HepG2 (cell line): ENCODE data around the gene METTL26. TPM values are rescaled to one million over a fixed set of nuclear protein-coding genes. Genes with fewer than 3 reads are reported as not detected.
A peak's percentile ranks its signal among the peaks of the same experiment; 100 is the strongest.

Source experiments
- ATAC-seq: fragments of 200-7000 bp; cut with Tn5 transposase; 3 replicates; pipeline ENCODE4 v1.9.1; 2020; ENCODE audit warnings: mild to moderate bottlenecking, moderate library complexity
- BruUV-seq: library from RNA; stranded (reverse); fragments of 400-500 nt; replicated peaks from 2 replicates; lab custom pipeline; 2021; lab: Mats Ljungman, UMichigan
- CTCF ChIA-PET: fragments of 300-600 bp; formaldehyde crosslinking; extraction: SDS; loops from one replicate; lab custom pipeline; 2021; ENCODE audit warnings: low total read pairs, inconsistent platforms, low intra/inter-chr PET ratio; lab: Yijun Ruan, JAX
- POLR2A ChIA-PET: fragments of 350-600 bp; sonication (Branson Sonifier 250); formaldehyde crosslinking; loops from one replicate; lab custom pipeline; 2020; ENCODE audit warnings: antibody characterized with exemption, inconsistent platforms; lab: Yijun Ruan, JAX
- DNase-seq: peaks from one replicate; pipeline ENCODE4 v3.0.0-alpha.2; 2015; ENCODE audit warnings: low spot score
- FAIRE-seq: peaks from 3 replicates; lab custom pipeline; 2011; peaks lifted over from hg19 to GRCh38; lab: Jason Lieb, UNC
- H2AFZ ChIP-seq: one replicate; pipeline ENCODE4 v1.6.1; 2011; ENCODE audit warnings: low read length, inconsistent platforms
- H3K27ac ChIP-seq: fragments of 300-600 bp; 3 replicates; pipeline ENCODE4 v1.8.0; 2011; ENCODE audit warnings: mixed run types, mild to moderate bottlenecking, mixed read lengths, low read length, inconsistent platforms; ENCODE audit not compliant: insufficient read depth; ENCODE audit errors: extremely low read length
- H3K27me3 ChIP-seq, 2 experiments: fragments of 200-600 bp in 1 of 2; 2 replicates in 1 of 2; 3 replicates in 1 of 2; pipeline versions ENCODE4 v1.6.0 to v1.8.0; 2011; ENCODE audit warnings: low read length in 2 of 2, mild to moderate bottlenecking in 2 of 2, moderate library complexity in 2 of 2, inconsistent platforms in 1 of 2; ENCODE audit not compliant: insufficient read depth in 2 of 2, control insufficient read depth in 1 of 2
- H3K36me3 ChIP-seq, 2 experiments: fragments of 200-600 bp in 1 of 2; replicated peaks in 1 of 2; 2 replicates in 1 of 2; 3 replicates in 1 of 2; pipeline versions ENCODE4 v1.5.1 to v1.8.0; 2011; ENCODE audit warnings: low read length in 2 of 2, inconsistent platforms in 1 of 2; ENCODE audit not compliant: insufficient read depth in 2 of 2, control insufficient read depth in 1 of 2
- H3K4me1 ChIP-seq: 2 replicates; pipeline ENCODE4 v1.5.1; 2012; ENCODE audit warnings: low read length, inconsistent platforms; ENCODE audit not compliant: insufficient read depth
- H3K4me2 ChIP-seq: 2 replicates; pipeline ENCODE4 v1.6.0; 2011; ENCODE audit warnings: low read depth, low read length, inconsistent platforms
- H3K4me3 ChIP-seq, 3 experiments: fragments of 200-600 bp in 1 of 3; sonication (generic), shearing (Covaris generic) in 1 of 3; replicated peaks in 1 of 3; 2 replicates each; pipeline ENCODE4 v1.5.1; 2011 to 2016; ENCODE audit warnings: low read length in 3 of 3, inconsistent platforms in 2 of 3, low read depth in 2 of 3, mild to moderate bottlenecking in 2 of 3, control low read depth in 1 of 3, mixed read lengths in 1 of 3; ENCODE audit not compliant: insufficient read depth in 1 of 3
- H3K79me2 ChIP-seq: one replicate; pipeline ENCODE4 v1.6.1; 2011; ENCODE audit warnings: low read length, inconsistent platforms; ENCODE audit not compliant: insufficient read depth
- H3K9ac ChIP-seq: 2 replicates; pipeline ENCODE4 v1.6.0; 2011; ENCODE audit warnings: mild to moderate bottlenecking, low read depth, low read length, inconsistent platforms; ENCODE audit not compliant: insufficient read depth
- H3K9me3 ChIP-seq: 2 replicates; pipeline ENCODE4 v1.5.1; 2012; ENCODE audit warnings: mild to moderate bottlenecking, low read length
- H4K20me1 ChIP-seq: 2 replicates; pipeline ENCODE4 v1.6.0; 2011; ENCODE audit warnings: inconsistent platforms, mild to moderate bottlenecking, low read length, moderate library complexity; ENCODE audit not compliant: insufficient read depth
- GLMP ChIP-seq: sonication (generic); formaldehyde crosslinking; IDR thresholded peaks from 2 replicates; pipeline ENCODE4 v1.9.0; 2021; ENCODE audit warnings: missing genetic modification reagents, mild to moderate bottlenecking, borderline replicate concordance
- HNRNPL ChIP-seq: fragments of 200-400 bp; formaldehyde crosslinking; IDR thresholded peaks from 2 replicates; pipeline ENCODE4 v1.6.1; 2017; ENCODE audit warnings: mild to moderate bottlenecking, low read depth, low read length
- KDM5B ChIP-seq: sonication (generic); formaldehyde crosslinking; IDR thresholded peaks from 2 replicates; pipeline ENCODE4 v1.4.0; 2020; ENCODE audit warnings: missing genetic modification reagents, mild to moderate bottlenecking, borderline replicate concordance
- KLF12 ChIP-seq: sonication (generic); formaldehyde crosslinking; IDR thresholded peaks from 2 replicates; pipeline ENCODE4 v1.4.0; 2020; ENCODE audit warnings: missing genetic modification reagents, borderline replicate concordance
- MED13 ChIP-seq: sonication (generic); formaldehyde crosslinking; IDR thresholded peaks from 2 replicates; pipeline ENCODE4 v1.5.0; 2020; ENCODE audit warnings: missing genetic modification reagents
- PATZ1 ChIP-seq: sonication (generic); formaldehyde crosslinking; IDR thresholded peaks from 2 replicates; pipeline ENCODE4 v1.4.0; 2020; ENCODE audit warnings: missing genetic modification reagents
- POLR2G ChIP-seq: fragments of 200-400 bp; formaldehyde crosslinking; IDR thresholded peaks from 2 replicates; pipeline ENCODE4 v1.6.1; 2018; ENCODE audit warnings: mild to moderate bottlenecking, low read depth, low read length, moderate library complexity
- PRPF4 ChIP-seq: fragments of 200-400 bp; formaldehyde crosslinking; IDR thresholded peaks from 2 replicates; pipeline ENCODE4 v1.6.1; 2016; ENCODE audit warnings: low read length, low read depth; ENCODE audit not compliant: poor library complexity, severe bottlenecking
- REST ChIP-seq, 2 experiments: IDR thresholded peaks; 2 replicates each; pipeline ENCODE4 v1.6.1; 2011 to 2012; ENCODE audit warnings: low read length in 2 of 2, borderline replicate concordance in 1 of 2, low read depth in 1 of 2, mild to moderate bottlenecking in 1 of 2, moderate library complexity in 1 of 2
- SMAD3 ChIP-seq: sonication (generic); formaldehyde crosslinking; IDR thresholded peaks from 2 replicates; pipeline ENCODE4 v1.4.0; 2020; ENCODE audit warnings: missing genetic modification reagents
- SMYD3 ChIP-seq: sonication (generic); formaldehyde crosslinking; IDR thresholded peaks from 2 replicates; pipeline ENCODE4 v1.8.1; 2023; ENCODE audit warnings: mild to moderate bottlenecking, missing genetic modification reagents
- ZNF121 ChIP-seq: sonication (generic); formaldehyde crosslinking; IDR thresholded peaks from 2 replicates; pipeline ENCODE4 v1.5.0; 2020; ENCODE audit warnings: mild to moderate bottlenecking, missing genetic modification reagents
- ZNF207 ChIP-seq: fragments of 450-650 bp; IDR thresholded peaks from 2 replicates; pipeline ENCODE4 v1.6.1; 2016; ENCODE audit warnings: antibody characterized with exemption, borderline replicate concordance
- ZNF547 ChIP-seq: sonication (generic); formaldehyde crosslinking; IDR thresholded peaks from 2 replicates; pipeline ENCODE4 v1.5.1; 2020; ENCODE audit warnings: mild to moderate bottlenecking, missing genetic modification reagents
- ZNF678 ChIP-seq: sonication (generic); formaldehyde crosslinking; IDR thresholded peaks from 2 replicates; pipeline ENCODE4 v1.4.0; 2020; ENCODE audit warnings: mild to moderate bottlenecking, missing genetic modification reagents
- ZNF83 ChIP-seq: sonication (generic); formaldehyde crosslinking; IDR thresholded peaks from 2 replicates; pipeline ENCODE4 v1.4.0; 2020; ENCODE audit warnings: missing genetic modification reagents, mild to moderate bottlenecking, borderline replicate concordance
- WGBS: methylation state at CpG from one replicate; pipeline ENCODE4 v1.1.6; 2017; ENCODE audit warnings: low lambda C conversion rate; 5-methylcytosine and 5-hydroxymethylcytosine counted together
- in situ Hi-C: cut with HindIII; loops from 2 replicates; pipeline ENCODE4 v1.10.0; 2017; ENCODE audit warnings: low pct_unique_long_range_greater_than_20kb; ENCODE audit not compliant: extremely low pct_ligation_motif_present
- intact Hi-C: fragments of 100-400 bp; cut with micrococcal nuclease; formaldehyde crosslinking; loops from one replicate; pipeline ENCODE4 v1.10.0; 2022; ENCODE audit not compliant: unreplicated experiment
- polyA plus RNA-seq, 8 experiments: library from polyadenylated mRNA; depleted of rRNA in 3 of 8; stranded (reverse) in 7 of 8; unstranded in 1 of 8; fragments of >200 nt; fragmentation: Illumina TruSeq in 4 of 8; extraction: Trizol in 4 of 8; gene quantifications; 2 replicates each; pipeline versions ENCODE4 v1.2.1 to v1.2.3, GENCODE V29; 2011 to 2016; ENCODE audit warnings: low read depth in 4 of 8, missing spikeins in 1 of 8, mixed read lengths in 1 of 8; ENCODE audit not compliant: insufficient read depth in 1 of 8
- total RNA-seq, 5 experiments: library from RNA; depleted of rRNA; stranded (reverse); fragments of >200 nt; fragmentation: Illumina TruSeq; extraction: Trizol; gene quantifications; 2 replicates each; pipeline ENCODE4 v1.2.3, GENCODE V29; 2016; ENCODE audit warnings: low read depth in 1 of 5

METTL26 gene
- total and polyA plus RNA-seq, 2 of the 13 experiments (the other 11 are each of a cell fraction or from before 2014, with no cell fraction given), result 65.5 to 70.1 TPM

- H2AFZ ChIP-seq, result no peak within 1 kb of the TSS
- no TSS peak for BruUV-seq
- H3K36me3 ChIP-seq, result peaks cover 8 to 15% of the 10 kb centered on the region in 2 experiments; a peak in 4 of 5 replicates
- intact Hi-C loops (no loop called here), in situ Hi-C loops (no loop called here)
- ATAC-seq, result peak; percentile 41
- peak within 1 kb of the TSS; percentile 72 to 88 (median 85) for H3K4me3 ChIP-seq
- CTCF ChIA-PET, result interaction anchor here (0.8 kb wide), 1 partner anchor 12 kb away, joined by 3 read pairs; the partner anchor contains the start of gene RHOT2
- peaks cover 16% of the 10 kb centered on the region for H3K79me2 ChIP-seq
- WGBS, result no CpG with 5 or more reads among the region's 91 CpGs
- 0 out of 2 replicates have a peak, but pooled peaks cover 3% of the 10 kb centered on the region for H4K20me1 ChIP-seq
- no peaks in the 10 kb centered on the region for H3K9me3 ChIP-seq
- H3K27me3 ChIP-seq, result no peaks in the 10 kb centered on the region; a peak in 1 of 5 replicates
- H3K4me1 ChIP-seq, result peaks cover 38% of the 10 kb centered on the region
- peak within 1 kb of the TSS; percentile 80 for H3K27ac ChIP-seq
- H3K4me2 ChIP-seq, result peak within 1 kb of the TSS; percentile 99
- peak; percentile 76 for DNase-seq
- POLR2A ChIA-PET, result interaction anchor here (0.8 to 4.4 kb wide), 13 partner anchors 9 to 44 kb away, joined by 3 to 34 read pairs (median 6); partner anchors contain the start of genes ANTKMT, METRN, METTL26 and RHOT2
- peak within 1 kb of the TSS; percentile 82 for H3K9ac ChIP-seq
- FAIRE-seq, result no peak
- peak; percentile 63 for TF ChIP-seq POLR2G
- no peak for TF ChIP-seq HNRNPL
- no peak for TF ChIP-seq ZNF121 (CRISPR knock-in tag)
- TF ChIP-seq ZNF83 (CRISPR knock-in tag), result peak; percentile 37; the same call in 1 of the 2 replicates
- TF ChIP-seq ZNF678 (CRISPR knock-in tag), result no peak
- TF ChIP-seq SMYD3, result no peak
- TF ChIP-seq PRPF4, result no peak
- no peak for TF ChIP-seq GLMP (CRISPR knock-in tag)
- no peak for TF ChIP-seq ZNF207
- 0 out of 2 replicates have a peak, but pooled peaks have one; percentile 46 for TF ChIP-seq KLF12 (CRISPR knock-in tag)
- no peak for TF ChIP-seq REST (IDR thresholded peaks at IDR 0.05; ENCODE audit: borderline replicate concordance in 1 of 2, low read depth in 1 of 2, low read length in 2 of 2)
- 0 out of 2 replicates have a peak, but pooled peaks have one; percentile 26 for TF ChIP-seq KDM5B (CRISPR knock-in tag)
- TF ChIP-seq SMAD3 (CRISPR knock-in tag), result no peak
- no peak for TF ChIP-seq MED13 (CRISPR knock-in tag)
- peak; percentile 74 for TF ChIP-seq PATZ1 (CRISPR knock-in tag)
- TF ChIP-seq ZNF547 (CRISPR knock-in tag), result no peak
Measured at GRCh38 chr16:679814-680624, 43.9 kb upstream of the METTL26 start, which contains the start of gene STUB1. Gene STUB1 (plus strand): TSS chr16:680410. CDS start chr16:680526, 116 bp downstream.
